Tibial nerve (tissue), 3 donors: ENCODE measurements around the gene WDR83.

Source experiments
- POLR2A ChIP-seq, 2 donors: fragments of 450-650 bp; IDR thresholded peaks; one replicate each; pipeline ENCODE4 v1.6.1; 2017; ENCODE audit warnings: antibody characterized with exemption in 2 of 2, mild to moderate bottlenecking in 2 of 2, moderate library complexity in 2 of 2
- TF ChIP-seq, protein P1 (sequence below), 5 experiments: fragments of 200-600 bp in 3 of 5; fragments of 450-650 bp in 2 of 5; sonication (generic) in 3 of 5; IDR thresholded peaks; one replicate each; pipeline ENCODE4 v1.5.1; 2016 to 2019; ENCODE audit warnings: antibody characterized with exemption in 5 of 5, mild to moderate bottlenecking in 3 of 5, moderate library complexity in 2 of 5

DNA sequence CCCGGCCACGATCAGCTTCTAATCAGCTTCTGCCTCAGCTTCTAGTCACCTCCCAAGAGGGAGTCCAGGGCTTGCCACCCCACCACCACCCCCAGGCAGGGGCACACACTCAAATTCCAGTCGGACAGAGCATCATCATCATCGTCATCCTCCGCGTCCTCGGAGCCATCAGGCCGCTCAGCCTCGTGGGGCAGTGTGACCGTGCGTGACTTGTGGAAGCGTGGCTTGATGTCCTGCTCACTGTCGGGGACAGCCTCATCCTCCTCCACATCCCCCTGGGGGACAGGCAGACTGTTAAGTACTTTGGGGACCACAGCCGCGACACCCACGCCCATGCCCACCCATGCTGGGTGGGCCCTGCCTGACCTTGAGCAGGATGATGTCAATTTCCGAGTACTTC lies 44.6 kb downstream of the WDR83 start:
- TF ChIP-seq, protein P1, sequence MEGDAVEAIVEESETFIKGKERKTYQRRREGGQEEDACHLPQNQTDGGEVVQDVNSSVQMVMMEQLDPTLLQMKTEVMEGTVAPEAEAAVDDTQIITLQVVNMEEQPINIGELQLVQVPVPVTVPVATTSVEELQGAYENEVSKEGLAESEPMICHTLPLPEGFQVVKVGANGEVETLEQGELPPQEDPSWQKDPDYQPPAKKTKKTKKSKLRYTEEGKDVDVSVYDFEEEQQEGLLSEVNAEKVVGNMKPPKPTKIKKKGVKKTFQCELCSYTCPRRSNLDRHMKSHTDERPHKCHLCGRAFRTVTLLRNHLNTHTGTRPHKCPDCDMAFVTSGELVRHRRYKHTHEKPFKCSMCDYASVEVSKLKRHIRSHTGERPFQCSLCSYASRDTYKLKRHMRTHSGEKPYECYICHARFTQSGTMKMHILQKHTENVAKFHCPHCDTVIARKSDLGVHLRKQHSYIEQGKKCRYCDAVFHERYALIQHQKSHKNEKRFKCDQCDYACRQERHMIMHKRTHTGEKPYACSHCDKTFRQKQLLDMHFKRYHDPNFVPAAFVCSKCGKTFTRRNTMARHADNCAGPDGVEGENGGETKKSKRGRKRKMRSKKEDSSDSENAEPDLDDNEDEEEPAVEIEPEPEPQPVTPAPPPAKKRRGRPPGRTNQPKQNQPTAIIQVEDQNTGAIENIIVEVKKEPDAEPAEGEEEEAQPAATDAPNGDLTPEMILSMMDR (IDR thresholded peaks at IDR 0.05) = no peak
- TF ChIP-seq POLR2A (IDR thresholded peaks at IDR 0.05) = no peak
